PC-3 (cell line): Measurements from ENCODE around the gene P2RY11.

Experiments used
- EZH2 ChIP-seq: fragments of 300-600 bp; sonication (generic); IDR thresholded peaks from one replicate; pipeline ENCODE4 v1.6.1; 2017; ENCODE audit warnings: antibody characterized with exemption, mild to moderate bottlenecking, low read length; ENCODE audit not compliant: unreplicated experiment
- TF ChIP-seq, protein P1 (sequence below): fragments of 300-600 bp; sonication (generic); conservative IDR thresholded peaks from 2 replicates; pipeline ENCODE4 v1.5.1; 2017; ENCODE audit warnings: antibody characterized with exemption, low read depth, mild to moderate bottlenecking, low read length

DNA sequence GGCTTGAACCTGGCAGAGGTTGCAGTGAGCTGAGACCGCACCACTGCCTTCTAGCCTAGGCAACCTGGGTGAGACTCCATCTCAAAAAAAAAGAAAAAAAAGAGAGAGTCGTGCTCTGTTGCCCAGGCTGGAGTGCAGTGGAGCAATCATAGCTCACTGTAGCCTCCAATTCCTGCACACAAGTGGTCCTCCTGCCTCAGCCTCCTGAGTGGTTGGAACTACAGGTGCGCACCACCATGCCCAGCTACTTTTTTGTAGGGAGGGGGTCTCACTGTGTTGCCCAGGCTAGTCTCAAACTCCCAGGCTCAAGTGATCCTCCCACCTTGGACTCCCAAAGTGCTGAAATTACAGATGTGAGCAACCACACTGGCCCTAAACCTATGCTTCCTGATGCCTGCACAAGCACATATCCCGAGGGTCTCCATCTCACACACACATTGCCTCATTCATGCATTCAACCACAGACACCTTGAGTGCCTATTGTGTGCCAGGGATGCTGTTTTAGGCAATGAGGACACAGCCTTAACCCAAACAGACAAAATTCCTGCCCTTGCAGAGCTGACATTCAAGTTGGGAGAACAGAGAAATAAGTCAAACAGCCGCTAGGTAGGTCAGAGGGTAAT is 11.2 kb upstream of the P2RY11 start:
- TF ChIP-seq, protein P1, sequence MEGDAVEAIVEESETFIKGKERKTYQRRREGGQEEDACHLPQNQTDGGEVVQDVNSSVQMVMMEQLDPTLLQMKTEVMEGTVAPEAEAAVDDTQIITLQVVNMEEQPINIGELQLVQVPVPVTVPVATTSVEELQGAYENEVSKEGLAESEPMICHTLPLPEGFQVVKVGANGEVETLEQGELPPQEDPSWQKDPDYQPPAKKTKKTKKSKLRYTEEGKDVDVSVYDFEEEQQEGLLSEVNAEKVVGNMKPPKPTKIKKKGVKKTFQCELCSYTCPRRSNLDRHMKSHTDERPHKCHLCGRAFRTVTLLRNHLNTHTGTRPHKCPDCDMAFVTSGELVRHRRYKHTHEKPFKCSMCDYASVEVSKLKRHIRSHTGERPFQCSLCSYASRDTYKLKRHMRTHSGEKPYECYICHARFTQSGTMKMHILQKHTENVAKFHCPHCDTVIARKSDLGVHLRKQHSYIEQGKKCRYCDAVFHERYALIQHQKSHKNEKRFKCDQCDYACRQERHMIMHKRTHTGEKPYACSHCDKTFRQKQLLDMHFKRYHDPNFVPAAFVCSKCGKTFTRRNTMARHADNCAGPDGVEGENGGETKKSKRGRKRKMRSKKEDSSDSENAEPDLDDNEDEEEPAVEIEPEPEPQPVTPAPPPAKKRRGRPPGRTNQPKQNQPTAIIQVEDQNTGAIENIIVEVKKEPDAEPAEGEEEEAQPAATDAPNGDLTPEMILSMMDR, result no peak
- no peak for TF ChIP-seq EZH2
